Natural killer cell (primary cell): ENCODE measurements around the gene HTR1E. TPM values are rescaled to one million over a fixed set of nuclear protein-coding genes. Genes with fewer than 3 reads are reported as not detected.
"Not testable (repeated sequence)": the region's sequence is repeated elsewhere in the genome, so short reads cannot be mapped to it uniquely, and the experiment has no call there.

Source experiments
- ATAC-seq, 3 donors: fragments of 150-1000 bp in 2 of 3; fragments of 200-7000 bp in 1 of 3; cut with Tn5 transposase; 1 replicate in 1 of 3; 2 replicates in 2 of 3; pipeline ENCODE4 v1.10.0; 2021; ENCODE audit warnings: mild to moderate bottlenecking in 2 of 3, moderate library complexity in 2 of 3
- DNase-seq, 2 donors: peaks; one replicate each; pipeline versions ENCODE4 v3.0.0 to v3.0.0-alpha.2; 2013 to 2021; ENCODE audit warnings: mixed read lengths in 1 of 2
- H3K27ac ChIP-seq: one replicate; pipeline ENCODE4 v1.5.1; 2013; ENCODE audit warnings: mild to moderate bottlenecking, low read length
- H3K27me3 ChIP-seq: one replicate; pipeline ENCODE4 v1.6.1; 2013; ENCODE audit warnings: low read length; ENCODE audit not compliant: control insufficient read depth, insufficient read depth
- H3K36me3 ChIP-seq: one replicate; pipeline ENCODE4 v1.6.1; 2013; ENCODE audit warnings: low read length; ENCODE audit not compliant: control insufficient read depth, insufficient read depth
- H3K4me1 ChIP-seq: one replicate; pipeline ENCODE4 v1.6.1; 2013; ENCODE audit warnings: low read length; ENCODE audit not compliant: control insufficient read depth, insufficient read depth
- H3K4me3 ChIP-seq: one replicate; pipeline ENCODE4 v1.5.1; 2013; ENCODE audit warnings: low read length
- H3K9me3 ChIP-seq: one replicate; pipeline ENCODE4 v1.6.1; 2013; ENCODE audit warnings: low read length; ENCODE audit not compliant: control insufficient read depth, insufficient read depth
- H3K27ac Mint-ChIP-seq, 2 donors: one replicate each; pipeline ENCODE4 v1.8.0; 2022; ENCODE audit warnings: mild to moderate bottlenecking in 2 of 2, mixed read lengths in 2 of 2, moderate library complexity in 1 of 2
- H3K27me3 Mint-ChIP-seq, 2 donors: one replicate each; pipeline ENCODE4 v1.8.0; 2022; ENCODE audit warnings: low read depth in 2 of 2, mixed read lengths in 2 of 2
- H3K36me3 Mint-ChIP-seq: one replicate; pipeline ENCODE4 v1.8.0; 2022; ENCODE audit warnings: mixed read lengths
- H3K4me1 Mint-ChIP-seq, 2 donors: one replicate each; pipeline ENCODE4 v1.8.0; 2022; ENCODE audit warnings: mixed read lengths in 2 of 2
- H3K4me3 Mint-ChIP-seq: one replicate; pipeline ENCODE4 v1.8.0; 2022; ENCODE audit warnings: mild to moderate bottlenecking, moderate library complexity, mixed read lengths
- H3K9me3 Mint-ChIP-seq, 2 donors: one replicate each; pipeline ENCODE4 v1.8.0; 2022; ENCODE audit warnings: mixed read lengths in 2 of 2
- WGBS: methylation state at CpG from one replicate; pipeline ENCODE4 v1.1.7; 2013; ENCODE audit warnings: missing lambda C conversion rate; ENCODE audit not compliant: insufficient coverage; 5-methylcytosine and 5-hydroxymethylcytosine counted together
- intact Hi-C: fragments of 100-400 bp; cut with micrococcal nuclease; formaldehyde crosslinking; loops from one replicate; pipeline ENCODE4 v1.14.2; 2022
- total RNA-seq, 4 donors: library from RNA; stranded (reverse); fragments of 120-200 nt in 1 of 4; gene quantifications; one replicate each; pipeline versions ENCODE4 v1.2.3 to v1.2.4, GENCODE V29; 2013 to 2022
- TF ChIP-seq, protein P1 (sequence below): fragments of 200-600 bp; IDR thresholded peaks from one replicate; pipeline ENCODE4 v1.8.0; 2022; ENCODE audit warnings: antibody characterized with exemption

The HTR1E gene, protein sequence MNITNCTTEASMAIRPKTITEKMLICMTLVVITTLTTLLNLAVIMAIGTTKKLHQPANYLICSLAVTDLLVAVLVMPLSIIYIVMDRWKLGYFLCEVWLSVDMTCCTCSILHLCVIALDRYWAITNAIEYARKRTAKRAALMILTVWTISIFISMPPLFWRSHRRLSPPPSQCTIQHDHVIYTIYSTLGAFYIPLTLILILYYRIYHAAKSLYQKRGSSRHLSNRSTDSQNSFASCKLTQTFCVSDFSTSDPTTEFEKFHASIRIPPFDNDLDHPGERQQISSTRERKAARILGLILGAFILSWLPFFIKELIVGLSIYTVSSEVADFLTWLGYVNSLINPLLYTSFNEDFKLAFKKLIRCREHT
- total RNA-seq: not detected
- total RNA-seq (2013): not detected

DNA sequence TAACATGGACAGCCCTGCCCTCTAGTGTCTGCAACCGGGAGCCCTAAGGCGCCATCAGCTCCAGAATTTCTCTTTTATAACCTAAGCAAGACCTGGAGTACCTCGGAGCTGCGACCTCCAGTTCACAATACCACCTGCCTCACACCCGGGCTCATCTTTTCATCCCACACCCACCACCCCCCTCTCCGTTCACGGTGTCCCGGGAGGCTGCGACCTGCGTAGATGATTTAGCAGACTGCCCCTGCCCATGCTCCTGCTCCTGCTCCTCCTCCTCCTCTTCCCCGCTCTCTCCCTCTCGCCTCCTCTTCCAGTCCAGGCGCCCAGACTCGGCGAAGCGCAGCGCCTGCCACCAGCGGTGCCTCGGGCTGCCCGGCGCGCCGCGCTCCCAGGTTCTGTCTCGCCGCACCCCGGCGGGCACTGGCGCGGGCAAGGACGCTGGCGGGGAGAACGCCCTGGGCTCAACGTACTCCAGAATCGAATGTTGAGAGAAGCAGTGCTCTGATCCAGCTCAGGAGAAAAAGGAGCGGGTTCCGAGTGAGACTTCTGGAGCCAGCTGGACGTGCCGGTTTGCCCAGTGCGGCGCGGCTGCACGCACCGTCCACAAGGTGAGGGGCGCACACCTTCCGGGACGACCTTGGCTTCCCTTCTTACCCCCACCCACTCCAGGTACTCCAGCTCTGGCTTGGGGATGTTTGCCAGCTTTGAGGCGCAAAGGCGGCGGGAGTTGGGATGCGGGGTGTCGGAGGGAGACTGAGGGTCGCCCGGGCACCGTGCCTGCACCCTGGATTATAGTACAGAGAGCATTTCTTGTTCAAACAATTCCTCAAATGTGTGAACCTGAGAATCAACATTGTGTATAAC lies at the start of gene HTR1E:
TSS of gene HTR1E (plus strand) at position 310 of the 861 bp plus-strand sequence. CDS start 77,807 bp downstream, outside the sequence.
- no peaks in the 10 kb centered on the region for H3K36me3 Mint-ChIP-seq
- peaks cover 2% of the 10 kb centered on the region in 2 donors for H3K9me3 Mint-ChIP-seq
- no peak for DNase-seq

DNA sequence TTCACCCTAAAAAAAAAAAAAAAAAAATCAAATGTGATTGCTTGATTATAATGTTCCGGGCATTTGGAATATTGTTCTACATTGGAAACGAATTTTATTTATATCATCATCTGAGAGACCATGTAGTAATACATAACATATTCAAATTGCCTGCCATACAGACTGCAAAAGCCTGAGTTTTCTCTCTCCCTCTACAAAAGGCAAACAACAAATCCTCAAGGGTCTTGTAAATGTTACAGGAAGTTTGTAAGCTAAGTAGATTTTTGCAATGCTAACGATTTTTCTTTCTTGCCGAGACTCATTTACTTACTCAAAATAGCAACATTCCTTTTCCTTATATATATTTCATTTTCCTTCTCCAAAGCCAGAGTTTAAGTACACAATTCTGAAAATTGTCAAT lies 49.0 kb upstream of the HTR1E start:
- Mint-ChIP-seq H3K4me1 (no peaks in the 10 kb centered on the region), H3K9me3 (peaks cover 6 to 22% of the 10 kb centered on the region in 2 donors), H3K27ac (no peak overlapping the region), H3K36me3 (no peaks in the 10 kb centered on the region), H3K27me3 (no peaks in the 10 kb centered on the region), H3K4me3 (no peak overlapping the region)
- intact Hi-C loops: no loop called here
- Histone ChIP-seq H3K27me3 (no peaks in the 10 kb centered on the region), H3K36me3 (no peaks in the 10 kb centered on the region), H3K4me1 (no peaks in the 10 kb centered on the region), H3K9me3 (peaks cover 7% of the 10 kb centered on the region), H3K27ac (no peak overlapping the region), H3K4me3 (no peak overlapping the region)
- no peak for DNase-seq
- no peak for ATAC-seq
- 52% methylated on average over 2 of the region's 4 CpGs for WGBS
- TF ChIP-seq, protein P1, sequence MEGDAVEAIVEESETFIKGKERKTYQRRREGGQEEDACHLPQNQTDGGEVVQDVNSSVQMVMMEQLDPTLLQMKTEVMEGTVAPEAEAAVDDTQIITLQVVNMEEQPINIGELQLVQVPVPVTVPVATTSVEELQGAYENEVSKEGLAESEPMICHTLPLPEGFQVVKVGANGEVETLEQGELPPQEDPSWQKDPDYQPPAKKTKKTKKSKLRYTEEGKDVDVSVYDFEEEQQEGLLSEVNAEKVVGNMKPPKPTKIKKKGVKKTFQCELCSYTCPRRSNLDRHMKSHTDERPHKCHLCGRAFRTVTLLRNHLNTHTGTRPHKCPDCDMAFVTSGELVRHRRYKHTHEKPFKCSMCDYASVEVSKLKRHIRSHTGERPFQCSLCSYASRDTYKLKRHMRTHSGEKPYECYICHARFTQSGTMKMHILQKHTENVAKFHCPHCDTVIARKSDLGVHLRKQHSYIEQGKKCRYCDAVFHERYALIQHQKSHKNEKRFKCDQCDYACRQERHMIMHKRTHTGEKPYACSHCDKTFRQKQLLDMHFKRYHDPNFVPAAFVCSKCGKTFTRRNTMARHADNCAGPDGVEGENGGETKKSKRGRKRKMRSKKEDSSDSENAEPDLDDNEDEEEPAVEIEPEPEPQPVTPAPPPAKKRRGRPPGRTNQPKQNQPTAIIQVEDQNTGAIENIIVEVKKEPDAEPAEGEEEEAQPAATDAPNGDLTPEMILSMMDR: no peak

More for the DNA sequence above, at the start of gene HTR1E:
- Mint-ChIP-seq H3K27me3 (peaks cover 14 to 21% of the 10 kb centered on the region in 2 donors), H3K4me1 (no peaks in the 10 kb centered on the region), H3K27ac (no peak within 1 kb of the TSS), H3K4me3 (no peak within 1 kb of the TSS)
- H3K27ac ChIP-seq: no peak within 1 kb of the TSS
- no peak for ATAC-seq
- H3K4me1 ChIP-seq: no peaks in the 10 kb centered on the region
- no peak within 1 kb of the TSS for H3K4me3 ChIP-seq
- TF ChIP-seq, protein P1: no peak
- no peaks in the 10 kb centered on the region for H3K36me3 ChIP-seq
- intact Hi-C loops: no loop called here
- no peaks in the 10 kb centered on the region for H3K9me3 ChIP-seq
- 9% methylated on average over 54 of the region's 55 CpGs for WGBS
- peaks cover 6% of the 10 kb centered on the region for H3K27me3 ChIP-seq

DNA sequence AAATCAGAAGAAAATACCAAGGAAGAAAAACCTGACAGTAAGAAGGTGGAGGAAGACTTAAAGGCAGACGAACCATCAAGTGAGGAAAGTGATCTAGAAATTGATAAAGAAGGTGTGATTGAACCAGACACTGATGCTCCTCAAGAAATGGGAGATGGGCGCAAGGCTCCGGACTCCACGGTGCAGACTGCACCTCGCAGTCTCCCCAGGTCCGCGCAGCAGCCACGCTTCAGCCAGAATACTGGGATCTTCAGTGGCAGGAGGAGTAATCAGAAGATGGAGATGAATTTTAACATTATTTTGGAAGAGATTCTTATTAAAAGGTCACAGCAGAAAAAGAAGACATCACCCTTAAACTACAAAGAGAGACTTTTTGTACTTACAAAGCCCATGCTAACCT lies 40.1 kb upstream of the HTR1E start:
- H3K4me1 ChIP-seq, DNase-seq, ATAC-seq, H3K4me1 Mint-ChIP-seq, H3K36me3 Mint-ChIP-seq, H3K27ac ChIP-seq, H3K9me3 ChIP-seq, H3K4me3 Mint-ChIP-seq, H3K27me3 ChIP-seq, H3K27me3 Mint-ChIP-seq, H3K4me3 ChIP-seq, intact Hi-C loops, H3K36me3 ChIP-seq, H3K27ac Mint-ChIP-seq: not testable (repeated sequence)
- 94% methylated on average over 8 of the region's 8 CpGs for WGBS
- H3K9me3 Mint-ChIP-seq: peaks cover 11 to 13% of the 10 kb centered on the region in 2 donors

DNA sequence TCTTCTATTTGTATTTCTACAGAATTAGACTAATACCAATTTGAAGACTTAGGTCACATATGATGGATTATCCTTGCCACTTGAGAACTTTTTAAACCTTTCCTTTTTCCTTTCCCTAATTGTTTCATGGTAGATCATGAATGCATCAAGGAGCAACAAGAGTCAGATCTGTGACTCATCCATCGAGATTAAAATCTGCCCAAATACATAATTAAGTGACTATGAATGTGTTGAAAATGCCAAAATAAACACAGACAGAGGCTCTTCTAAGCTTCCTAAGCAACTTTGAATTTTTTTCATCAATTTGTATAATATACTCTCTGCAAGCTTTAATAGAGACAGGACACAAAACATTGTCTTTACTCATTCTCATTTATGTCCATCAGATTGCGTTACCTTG lies 23.5 kb upstream of the HTR1E start:
- 100% methylated on average over 1 of the region's 2 CpGs for WGBS
- Histone ChIP-seq H3K4me3 (no peak overlapping the region), H3K27ac (no peak overlapping the region), H3K4me1 (no peaks in the 10 kb centered on the region), H3K9me3 (no peaks in the 10 kb centered on the region), H3K36me3 (no peaks in the 10 kb centered on the region), H3K27me3 (no peaks in the 10 kb centered on the region)
- Mint-ChIP-seq H3K27me3 (no peaks in the 10 kb centered on the region), H3K27ac (no peak overlapping the region), H3K4me1 (no peaks in the 10 kb centered on the region), H3K9me3 (peaks cover 6 to 9% of the 10 kb centered on the region in 2 donors), H3K4me3 (no peak overlapping the region), H3K36me3 (no peaks in the 10 kb centered on the region)
- DNase-seq: no peak
- ATAC-seq: no peak
- TF ChIP-seq, protein P1: no peak
- intact Hi-C loops: no loop called here
